HG03432 (cell line): ENCODE data around the gene P2RY12.
A peak's percentile ranks its signal among the peaks of the same experiment; 100 is the strongest.
"Not testable (repeated sequence)": the region's sequence is repeated elsewhere in the genome, so short reads cannot be mapped to it uniquely, and the experiment has no call there.

Source experiments
- ATAC-seq: cut with Tn5 transposase; IDR thresholded peaks from one replicate; pipeline ENCODE4 v1.9.1; 2021; ENCODE audit warnings: mild to moderate bottlenecking, moderate library complexity; ENCODE audit not compliant: unreplicated experiment

P2RY12 gene

DNA sequence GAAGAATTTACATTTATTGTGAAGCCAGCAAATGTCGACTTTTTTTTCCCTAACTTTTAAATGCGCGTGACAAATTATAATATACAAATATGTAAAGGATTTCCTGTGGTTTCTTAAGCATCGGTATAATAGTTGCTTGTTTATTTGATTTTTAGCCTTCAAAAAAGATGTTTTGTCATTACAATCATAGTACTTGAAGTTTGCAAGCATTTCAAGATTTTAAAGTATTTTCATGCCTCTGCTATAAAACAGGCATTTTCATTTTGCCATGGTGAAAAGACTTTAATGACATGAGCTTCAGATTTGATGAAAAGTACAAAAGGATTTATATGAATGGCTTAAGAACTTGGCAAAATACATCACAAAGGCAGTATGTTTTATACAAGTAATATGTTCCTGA lies 9.4 kb upstream of the P2RY12 start:
- no peak for ATAC-seq

GRCh38 chr3:151393146-151393830 lies 8.7 kb upstream of the P2RY12 start:
- ATAC-seq = no peak

GRCh38 chr3:151392191-151392590 lies 7.6 kb upstream of the P2RY12 start:
- ATAC-seq = not testable (repeated sequence)

DNA sequence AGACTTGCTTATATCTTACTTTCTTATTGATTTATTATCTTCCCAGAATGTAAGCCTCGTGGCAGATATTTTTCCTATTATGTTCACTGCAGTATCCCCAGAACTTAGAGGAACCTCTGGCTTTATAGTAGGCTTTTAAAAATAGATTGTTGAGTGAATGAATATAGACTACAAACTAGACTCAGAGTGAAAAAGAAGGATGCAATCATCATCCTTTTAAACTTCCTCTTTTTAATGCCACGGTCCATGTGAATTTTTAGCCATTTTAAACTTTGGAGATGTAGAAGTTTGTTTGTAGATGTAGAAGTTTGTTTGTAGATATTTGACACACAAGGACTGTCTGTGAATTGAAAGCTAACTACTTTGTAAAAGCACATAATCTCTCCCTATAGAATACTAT lies 7.2 kb upstream of the P2RY12 start:
- no peak for ATAC-seq

DNA sequence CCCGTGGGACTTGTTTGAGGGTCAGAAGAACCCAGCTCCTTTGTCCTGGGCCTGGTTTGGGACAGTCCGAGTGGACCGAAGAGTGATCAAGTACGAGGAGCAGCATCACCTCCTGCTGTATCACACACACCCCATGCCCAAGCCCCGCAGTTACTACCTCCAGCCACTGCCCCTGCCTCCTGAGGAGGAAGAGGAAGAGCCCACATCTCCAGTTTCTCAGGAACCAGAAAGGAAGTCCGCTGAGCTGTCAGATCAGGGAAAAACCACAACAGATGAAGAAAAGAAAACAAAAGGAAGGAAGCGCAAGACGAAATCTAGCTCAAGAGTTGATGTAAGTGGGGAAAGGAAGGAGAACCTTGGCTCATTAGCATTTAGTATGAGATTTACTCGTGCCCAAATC lies 3.3 kb upstream of the P2RY12 start:
- ATAC-seq = no peak

DNA sequence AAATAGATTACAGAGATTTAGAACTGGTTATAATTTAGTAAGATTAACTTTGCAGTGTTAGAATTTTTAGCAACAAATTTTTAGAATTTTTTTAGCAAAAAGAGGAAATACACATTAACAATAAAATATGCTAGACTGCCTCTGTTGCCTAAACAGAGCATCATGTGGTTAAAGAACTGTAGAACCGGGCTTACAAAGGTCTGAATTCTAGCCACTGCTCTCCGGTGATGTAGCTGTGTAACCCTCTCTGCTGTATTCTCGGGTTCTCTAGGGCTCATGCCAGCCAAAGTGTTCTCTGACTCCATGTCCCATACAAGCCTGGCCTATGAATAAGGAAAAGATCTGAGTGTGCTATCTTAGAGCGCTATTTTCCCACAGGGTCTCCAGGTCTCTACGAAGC lies 2.9 kb upstream of the P2RY12 start:
- ATAC-seq = no peak

DNA sequence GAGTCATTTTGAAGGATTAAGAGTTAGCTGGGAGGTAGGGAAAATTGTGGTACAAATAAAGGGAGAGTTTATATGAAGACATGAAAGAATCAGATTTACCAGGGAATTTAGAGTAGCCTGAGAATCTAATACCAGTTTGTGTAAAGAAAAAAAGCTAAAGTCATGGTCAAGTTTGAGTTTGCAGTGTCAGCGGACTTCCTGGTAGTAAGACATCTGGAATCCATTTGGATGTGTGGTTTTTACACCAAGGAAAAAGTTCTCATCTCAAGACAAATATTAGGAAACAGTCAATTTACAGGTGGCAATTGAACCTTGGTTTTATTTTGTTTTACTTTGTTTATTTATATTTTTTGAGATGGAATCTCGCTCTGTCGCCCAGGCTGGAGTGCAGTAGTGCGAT lies 1.5 kb upstream of the P2RY12 start:
- ATAC-seq = no peak

GRCh38 chr3:151383956-151384355 lies 597 bp downstream of the P2RY12 start:
- peak; percentile 61 for ATAC-seq

- no peak for ATAC-seq
Observed at GRCh38 chr3:151383111-151383510, 1.4 kb downstream of the P2RY12 start.

DNA sequence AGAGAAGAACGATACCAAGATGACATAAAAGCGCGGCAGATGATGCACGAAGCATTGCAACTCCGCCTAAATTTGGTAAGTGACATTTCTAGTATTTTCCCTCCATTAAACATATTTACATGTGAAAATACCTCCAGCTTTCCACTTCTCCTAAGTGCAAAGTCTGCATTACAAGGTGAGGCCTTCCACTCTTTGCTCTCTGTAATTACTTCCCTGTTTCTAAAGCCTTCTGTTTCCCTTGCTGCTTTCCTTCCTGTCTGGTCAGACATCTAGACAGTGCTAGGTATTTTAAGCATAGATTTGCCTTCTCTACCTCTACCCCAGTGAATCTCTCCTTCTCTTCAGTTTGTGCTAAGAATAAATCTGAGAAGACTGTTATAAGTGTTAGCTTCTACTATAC lies 1.9 kb downstream of the P2RY12 start:
- ATAC-seq = peak; percentile 34

DNA sequence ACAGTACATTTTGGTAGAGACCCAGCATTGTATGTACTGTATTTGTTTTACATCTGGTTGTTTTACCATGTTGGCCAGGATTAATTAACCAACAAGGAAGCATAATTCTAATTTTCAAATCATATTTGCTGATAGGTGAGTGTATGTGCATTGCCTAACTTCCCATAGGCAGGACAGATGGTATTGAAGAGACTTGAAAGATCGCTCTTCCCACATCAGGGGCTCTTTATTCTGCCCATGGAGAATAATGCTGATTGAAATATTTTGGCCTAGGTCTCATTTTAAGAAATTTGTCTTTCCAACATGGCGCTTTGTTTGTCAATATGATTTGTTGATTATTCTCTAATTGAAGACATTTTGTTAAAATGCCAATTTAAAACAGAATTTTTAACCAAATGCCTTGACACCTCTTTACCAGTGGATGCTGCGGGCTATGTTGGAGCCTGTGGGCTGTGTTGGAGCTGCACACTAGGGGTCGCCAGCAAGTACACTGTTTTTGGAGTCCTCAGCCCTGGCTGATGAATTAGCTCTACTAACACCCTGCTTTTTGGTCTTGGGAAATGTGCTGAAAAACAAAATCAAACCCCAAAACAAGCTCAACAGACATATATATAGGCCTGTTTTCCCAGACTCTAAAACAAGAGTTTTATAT lies 5.3 kb downstream of the P2RY12 start:
- ATAC-seq = peak; percentile 47

- ATAC-seq = peak; percentile 58
Observed at GRCh38 chr3:151377768-151378385, 6.7 kb downstream of the P2RY12 start.

DNA sequence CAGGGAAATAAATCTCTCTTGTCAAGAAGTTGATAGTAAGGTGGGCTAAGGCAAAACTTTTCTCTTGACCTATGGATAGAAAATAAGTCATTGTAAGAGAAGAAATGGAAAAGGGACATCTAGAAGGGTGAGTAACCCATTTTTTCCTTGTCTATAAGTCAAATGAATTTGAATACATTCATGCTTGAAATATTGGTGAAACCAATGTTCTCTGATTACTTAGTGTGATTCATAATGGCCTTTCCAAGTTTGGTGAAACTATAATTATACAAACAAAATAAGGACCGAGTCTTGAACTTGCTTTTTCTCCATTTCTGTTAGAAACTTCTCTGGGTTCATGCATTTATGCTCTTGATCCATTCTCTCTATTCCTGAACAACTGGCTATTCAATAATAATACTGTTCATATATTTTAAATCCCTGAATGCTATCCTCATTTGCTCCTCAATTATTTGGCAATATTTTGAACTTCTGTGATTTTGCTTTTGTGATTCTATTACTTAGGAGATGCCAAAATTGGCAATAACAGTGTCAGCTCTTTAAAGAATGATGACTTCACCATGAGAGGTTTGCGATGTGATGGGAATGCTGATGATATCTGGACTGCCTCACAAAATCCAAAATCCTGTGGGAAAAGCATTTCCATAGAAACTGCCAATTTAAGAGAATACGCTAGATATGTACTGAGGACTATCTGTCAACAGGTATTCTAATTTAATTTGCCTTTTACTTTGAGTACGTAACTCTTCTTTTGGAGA lies 12.3 kb downstream of the P2RY12 start:
- ATAC-seq = no peak

- ATAC-seq = no peak
Observed at GRCh38 chr3:151371526-151371925, 13.0 kb downstream of the P2RY12 start.

GRCh38 chr3:151367448-151367847 lies 17.1 kb downstream of the P2RY12 start:
- no peak for ATAC-seq

DNA sequence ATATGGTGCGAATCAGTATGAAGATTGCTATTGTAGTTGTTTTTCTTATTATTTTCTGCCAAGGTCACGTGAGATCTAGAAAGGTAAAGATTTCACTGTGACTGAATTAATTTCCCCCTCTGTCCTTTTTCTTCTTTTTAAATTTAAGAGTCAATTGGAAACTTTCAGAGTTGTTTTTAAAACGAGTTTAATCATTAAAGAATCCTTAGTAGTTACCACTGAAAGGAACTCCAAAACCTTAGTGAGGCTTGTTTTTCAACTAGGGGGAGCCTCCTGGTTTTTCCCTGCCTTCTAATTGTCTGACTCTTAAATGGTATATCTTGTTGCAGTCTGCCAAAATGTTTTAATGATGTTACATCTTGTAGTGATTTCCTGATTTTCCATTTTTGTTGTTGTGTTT lies 17.6 kb downstream of the P2RY12 start:
- no peak for ATAC-seq

- no peak for ATAC-seq
Observed at GRCh38 chr3:151362751-151363174, 21.8 kb downstream of the P2RY12 start.

- ATAC-seq = no peak
Observed at GRCh38 chr3:151357463-151357850, 27.1 kb downstream of the P2RY12 start.

- ATAC-seq = no peak
Observed at GRCh38 chr3:151356794-151357462, 27.6 kb downstream of the P2RY12 start.

- ATAC-seq = peak; percentile 46
Observed at GRCh38 chr3:151351648-151352047, 32.9 kb downstream of the P2RY12 start.

GRCh38 chr3:151351219-151351618 lies 33.3 kb downstream of the P2RY12 start:
- peak; percentile 90 for ATAC-seq
